Keratinocyte (primary cell): ENCODE measurements around the gene DHX35. TPM values are rescaled to one million over a fixed set of nuclear protein-coding genes. Genes with fewer than 3 reads are reported as not detected.

Source experiments
- DNase-seq: peaks from one replicate; pipeline ENCODE4 v3.0.0-alpha.2; 2011; ENCODE audit warnings: low read depth, missing footprints, low spot score
- FAIRE-seq: peaks from 2 replicates; lab custom pipeline; 2011; peaks lifted over from hg19 to GRCh38; lab: Jason Lieb, UNC
- H2AFZ ChIP-seq: 2 replicates; pipeline ENCODE4 v1.6.0; 2012; ENCODE audit warnings: low read length, control low read depth, inconsistent platforms; ENCODE audit not compliant: control insufficient read depth
- H3K27ac ChIP-seq: 2 replicates; pipeline ENCODE4 v1.5.1; 2011; ENCODE audit warnings: low read length; ENCODE audit not compliant: control insufficient read depth, insufficient read depth
- H3K27me3 ChIP-seq: 3 replicates; pipeline ENCODE4 v1.6.0; 2011; ENCODE audit warnings: low read length; ENCODE audit not compliant: control insufficient read depth, insufficient read depth; ENCODE audit errors: extremely low read depth
- H3K36me3 ChIP-seq, 2 experiments: 2 replicates in 1 of 2; 3 replicates in 1 of 2; pipeline ENCODE4 v1.5.1; 2011; ENCODE audit warnings: low read length in 2 of 2, mild to moderate bottlenecking in 1 of 2; ENCODE audit not compliant: control insufficient read depth in 2 of 2, insufficient read depth in 2 of 2; ENCODE audit errors: extremely low read depth in 1 of 2
- H3K4me1 ChIP-seq: 3 replicates; pipeline ENCODE4 v1.5.1; 2011; ENCODE audit warnings: low read length; ENCODE audit not compliant: control insufficient read depth, insufficient read depth; ENCODE audit errors: extremely low read depth
- H3K4me2 ChIP-seq: 3 replicates; pipeline ENCODE4 v1.6.0; 2011; ENCODE audit warnings: low read depth, low read length; ENCODE audit not compliant: control insufficient read depth, insufficient read depth; ENCODE audit errors: extremely low read depth
- H3K4me3 ChIP-seq, 3 experiments: fragments of 200-600 bp in 1 of 3; sonication (generic) in 1 of 3; 2 replicates in 2 of 3; 3 replicates in 1 of 3; pipeline ENCODE4 v1.5.1; 2011 to 2016; ENCODE audit warnings: low read length in 3 of 3, mild to moderate bottlenecking in 3 of 3, control low read depth in 2 of 3, inconsistent platforms in 1 of 3, low read depth in 1 of 3, mixed read lengths in 1 of 3, mixed run types in 1 of 3, moderate library complexity in 1 of 3; ENCODE audit not compliant: control insufficient read depth in 2 of 3, insufficient read depth in 2 of 3; ENCODE audit errors: extremely low read depth in 1 of 3
- H3K79me2 ChIP-seq: 2 replicates; pipeline ENCODE4 v1.6.0; 2012; ENCODE audit warnings: low read length; ENCODE audit not compliant: control insufficient read depth, insufficient read depth
- H3K9ac ChIP-seq: 3 replicates; pipeline ENCODE4 v1.6.0; 2011; ENCODE audit warnings: low read length; ENCODE audit not compliant: control insufficient read depth, insufficient read depth; ENCODE audit errors: extremely low read depth
- H3K9me1 ChIP-seq: 3 replicates; pipeline ENCODE4 v1.6.0; 2011; ENCODE audit warnings: low read length; ENCODE audit not compliant: control insufficient read depth, insufficient read depth; ENCODE audit errors: extremely low read depth
- H3K9me3 ChIP-seq: 2 replicates; pipeline ENCODE4 v1.5.1; 2012; ENCODE audit warnings: low read depth, low read length; ENCODE audit not compliant: control insufficient read depth
- H4K20me1 ChIP-seq: 3 replicates; pipeline ENCODE4 v1.6.0; 2011; ENCODE audit warnings: low read length; ENCODE audit not compliant: control insufficient read depth, insufficient read depth; ENCODE audit errors: extremely low read depth
- CTCF ChIP-seq, 3 experiments: IDR thresholded peaks in 1 of 3; conservative IDR thresholded peaks in 1 of 3; optimal IDR thresholded peaks in 1 of 3; 2 replicates in 2 of 3; 3 replicates in 1 of 3; pipeline versions ENCODE3 to v1.5.1; 2011; ENCODE audit warnings: low read length in 3 of 3, mild to moderate bottlenecking in 3 of 3, moderate library complexity in 2 of 3, control low read depth in 1 of 3, inconsistent platforms in 1 of 3; ENCODE audit not compliant: insufficient read depth in 2 of 3; ENCODE audit errors: extremely low read depth in 1 of 3
- EZH2 ChIP-seq: IDR thresholded peaks from one replicate; pipeline ENCODE4 v1.6.1; 2012; ENCODE audit warnings: inconsistent platforms, mild to moderate bottlenecking, low read length, moderate library complexity
- dilution Hi-C: fragments of 300-500 bp; cut with MboI; formaldehyde crosslinking; loops from one replicate; pipeline ENCODE4 v1.7.0; 2020; ENCODE audit warnings: low sequenced_read_pairs; ENCODE audit not compliant: extremely low pct_ligation_motif_present
- polyA plus RNA-seq, 5 experiments: library from polyadenylated mRNA; depleted of rRNA in 3 of 5; stranded (reverse) in 3 of 5; stranded (forward) in 1 of 5; unstranded in 1 of 5; fragments of >200 nt; gene quantifications; 1 replicate in 1 of 5; 2 replicates in 3 of 5; 3 replicates in 1 of 5; pipeline versions ENCODE4 v1.2.1 to v1.2.3, GENCODE V29; 2011 to 2012; ENCODE audit warnings: missing spikeins in 2 of 5, low read depth in 1 of 5, low replicate concordance in 1 of 5

Gene DHX35
- polyA plus RNA-seq, 1 donor (not counting 4 experiments of a cell fraction or from before 2014, with no cell fraction given), result 9.8 TPM

GRCh38 chr20:38927902-38928578 lies 34.1 kb upstream of the DHX35 start:
- Histone ChIP-seq H3K9me1 (no peaks in the 10 kb centered on the region), H3K27me3 (no peaks in the 10 kb centered on the region), H3K4me2 (peak overlapping the region; percentile 77), H3K9me3 (no peaks in the 10 kb centered on the region), H4K20me1 (no peaks in the 10 kb centered on the region), H3K4me1 (peaks cover 23% of the 10 kb centered on the region), H3K36me3 (peaks cover 0 to 3% of the 10 kb centered on the region in 2 experiments), H3K79me2 (peaks cover 63% of the 10 kb centered on the region), H3K27ac (no peak overlapping the region), H3K4me3 (peak overlapping the region in 2 of 3 experiments; percentile 82 to 88), H3K9ac (peak overlapping the region; percentile 40), H2AFZ (no peak overlapping the region)
- TF ChIP-seq EZH2 (no peak), CTCF (optimal IDR thresholded peaks at IDR 0.05 in 1 of 3, IDR thresholded peaks at IDR 0.05 in 1 of 3, conservative IDR thresholded peaks at IDR 0.05 in 1 of 3; ENCODE audit: extremely low read depth in 1 of 3, insufficient read depth in 2 of 3, low read length in 3 of 3) (no peak)
- dilution Hi-C loops, result no loop called here
- DNase-seq (no peak), FAIRE-seq (peak; percentile 49)

GRCh38 chr20:38930242-38930569 lies 31.9 kb upstream of the DHX35 start:
- Histone ChIP-seq H3K4me2 (no peak overlapping the region), H3K4me3 (no peak overlapping the region), H3K27ac (no peak overlapping the region), H3K9me1 (no peaks in the 10 kb centered on the region), H3K36me3 (peaks cover 0 to 3% of the 10 kb centered on the region in 2 experiments), H4K20me1 (no peaks in the 10 kb centered on the region), H3K27me3 (no peaks in the 10 kb centered on the region), H3K4me1 (peaks cover 23% of the 10 kb centered on the region), H3K9me3 (no peaks in the 10 kb centered on the region), H3K79me2 (peaks cover 83% of the 10 kb centered on the region), H3K9ac (no peak overlapping the region), H2AFZ (no peak overlapping the region)
- dilution Hi-C loops, result no loop called here
- no peak for DNase-seq
- FAIRE-seq, result no peak
- TF ChIP-seq EZH2 (no peak), CTCF (optimal IDR thresholded peaks at IDR 0.05 in 1 of 3, IDR thresholded peaks at IDR 0.05 in 1 of 3, conservative IDR thresholded peaks at IDR 0.05 in 1 of 3; ENCODE audit: extremely low read depth in 1 of 3, insufficient read depth in 2 of 3, low read length in 3 of 3) (no peak)
